CD4-positive, alpha-beta T cell treated with Interferon gamma for 1 hour (primary cell): Measurements from ENCODE around the gene F13A1.

Source experiments
- DNase-seq: peaks from one replicate; pipeline ENCODE4 v3.0.0-alpha.2; 2020

Gene F13A1

DNA sequence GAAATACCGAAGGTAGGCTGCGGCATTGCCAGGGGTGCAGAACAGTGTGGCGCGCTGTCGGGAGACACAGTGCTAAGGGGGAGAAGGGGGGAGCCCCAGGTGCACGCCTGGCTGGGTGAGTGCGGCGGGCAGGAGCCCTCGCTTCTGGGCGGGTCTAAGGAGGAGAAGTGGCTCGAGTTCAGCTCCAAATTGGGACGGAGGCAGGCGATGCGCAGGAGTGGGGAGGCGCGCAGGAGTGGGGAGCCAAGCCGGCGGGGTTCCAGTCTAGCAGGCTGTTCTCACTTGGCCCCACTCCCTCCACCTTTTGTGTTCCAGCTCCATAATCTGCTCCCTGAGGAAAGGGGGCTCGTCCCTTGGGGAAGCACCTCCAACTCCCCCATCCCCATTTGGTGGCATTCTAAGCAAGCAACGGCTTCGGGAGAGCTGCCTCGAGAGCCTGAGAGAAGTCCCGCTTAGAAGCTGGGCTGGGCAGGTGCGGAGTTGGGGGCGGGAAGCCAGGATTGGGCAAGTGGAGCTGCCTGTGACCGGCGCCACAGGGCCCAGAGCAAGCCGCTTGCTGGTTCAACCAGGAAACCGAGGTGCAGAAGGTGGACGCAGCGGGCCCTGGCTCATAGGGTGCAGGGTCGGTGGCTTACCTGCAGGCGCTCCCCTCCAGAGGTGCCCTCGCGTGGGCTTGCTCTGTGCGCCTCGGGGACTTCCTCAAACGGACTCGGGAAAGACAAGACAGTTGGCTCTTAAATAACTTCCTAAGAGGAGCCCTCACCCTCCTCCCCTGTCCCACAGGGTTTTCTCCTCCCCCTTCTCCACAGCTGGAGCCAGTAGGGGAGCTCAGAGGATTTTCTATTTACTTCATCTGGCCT is at the start of gene F13A1:
Gene F13A1 (minus strand): TSS at position 711 of the 860 bp plus-strand sequence. CDS start 1,998 bp downstream, outside the sequence.
- no peak for DNase-seq

- DNase-seq, result no peak
These were observed 48.2 kb upstream of the F13A1 start for GRCh38 chr6:6368684-6369052.

DNA sequence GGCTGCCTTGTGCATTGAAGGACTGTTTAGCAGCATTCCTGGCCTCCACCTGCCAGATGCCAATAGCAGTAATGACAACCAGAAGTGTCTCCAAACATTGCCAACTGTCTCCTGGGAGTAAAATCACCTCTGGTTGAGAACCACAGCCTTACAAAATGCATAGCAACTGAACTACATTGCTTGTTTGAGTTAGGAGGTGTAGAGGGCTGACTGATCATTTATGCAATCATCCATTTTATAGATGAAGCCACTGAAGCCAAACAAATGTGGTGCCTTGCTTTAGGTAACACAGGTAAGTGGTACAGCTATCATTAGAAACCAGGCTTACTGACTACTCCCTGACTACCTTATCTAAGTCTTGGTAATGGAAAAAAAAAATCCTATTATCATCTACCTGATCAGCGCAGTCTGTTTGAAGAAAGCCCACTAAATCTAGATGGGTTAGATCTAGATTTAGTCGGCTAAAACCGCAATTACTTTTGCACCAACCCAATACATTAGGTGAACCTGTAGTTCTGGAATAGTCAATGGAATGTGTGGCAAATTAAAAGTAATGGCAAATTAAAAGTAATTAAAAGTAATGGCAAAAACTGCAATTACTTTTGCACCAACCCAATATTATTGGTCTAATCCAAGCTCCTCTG is 47.7 kb upstream of the F13A1 start:
- DNase-seq, result no peak

GRCh38 chr6:6366803-6367202 is 46.3 kb upstream of the F13A1 start:
- DNase-seq, result no peak

GRCh38 chr6:6365242-6365641 is 44.8 kb upstream of the F13A1 start:
- DNase-seq, result no peak

- DNase-seq, result no peak
These were observed 41.8 kb upstream of the F13A1 start for GRCh38 chr6:6362056-6362840.

GRCh38 chr6:6357530-6357929 is 37.1 kb upstream of the F13A1 start:
- DNase-seq, result no peak

GRCh38 chr6:6357032-6357431 is 36.6 kb upstream of the F13A1 start:
- DNase-seq, result no peak

GRCh38 chr6:6352772-6353171 is 32.3 kb upstream of the F13A1 start:
- no peak for DNase-seq

- no peak for DNase-seq
These were observed 31.1 kb upstream of the F13A1 start for GRCh38 chr6:6351511-6352025.

- no peak for DNase-seq
These were observed 30.2 kb upstream of the F13A1 start for GRCh38 chr6:6350696-6351095.

DNA sequence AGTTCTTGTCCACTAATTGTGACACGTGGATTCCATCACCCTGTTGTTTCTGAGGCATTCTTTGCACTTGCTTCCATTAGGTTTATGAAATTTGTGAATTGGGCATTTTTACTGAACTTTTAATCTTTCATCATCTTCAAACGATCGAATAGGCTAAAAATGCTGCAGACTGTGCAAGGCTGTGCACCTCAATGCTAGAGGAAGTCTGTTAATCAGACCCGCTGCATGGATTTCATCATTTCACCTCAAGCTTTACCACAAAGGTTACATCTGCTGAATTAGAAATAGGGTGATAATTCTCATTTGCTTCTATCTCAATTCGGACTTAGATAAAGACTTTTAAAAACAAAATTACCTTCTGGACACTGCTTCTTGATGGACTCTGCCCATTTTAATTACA is 27.8 kb upstream of the F13A1 start:
- no peak for DNase-seq

- DNase-seq, result no peak
These were observed 26.1 kb upstream of the F13A1 start for GRCh38 chr6:6346427-6347023.

GRCh38 chr6:6333501-6333900 is 13.0 kb upstream of the F13A1 start:
- DNase-seq, result no peak

- DNase-seq, result no peak
These were observed 12.4 kb upstream of the F13A1 start for GRCh38 chr6:6332811-6333244.

DNA sequence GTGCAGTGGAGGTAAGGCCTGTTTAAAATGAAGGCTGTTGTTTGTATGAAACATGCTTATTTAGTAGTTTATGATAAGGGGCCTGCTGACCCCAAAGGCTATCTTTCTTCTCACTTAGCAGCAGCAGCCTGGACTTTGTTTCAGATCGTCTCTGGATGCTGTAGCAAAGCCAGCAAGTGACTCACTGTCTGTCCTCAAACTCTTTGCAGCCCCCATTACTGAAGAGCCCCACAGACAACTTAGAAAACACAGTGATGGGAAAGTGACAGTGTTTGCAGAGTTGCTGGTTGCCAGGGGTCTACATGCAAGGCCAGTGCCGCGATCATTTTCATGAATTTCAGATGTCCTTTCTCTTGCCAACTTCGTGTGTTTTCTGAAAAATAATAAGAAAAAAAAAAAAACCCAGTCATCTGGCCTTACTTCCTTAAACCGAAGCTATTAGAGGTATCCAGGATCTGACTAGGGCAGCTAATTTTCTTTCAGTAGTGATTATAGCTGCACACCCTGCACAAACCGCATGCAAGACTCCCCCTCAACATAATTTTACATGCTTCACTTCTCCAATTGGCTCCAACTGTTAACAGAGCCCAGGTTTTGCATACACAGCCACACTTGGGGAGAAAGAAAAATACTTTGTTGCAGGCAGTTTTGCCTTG is 11.6 kb upstream of the F13A1 start:
- DNase-seq, result no peak

GRCh38 chr6:6331393-6331792 is 10.9 kb upstream of the F13A1 start:
- peak; percentile 16 for DNase-seq

DNA sequence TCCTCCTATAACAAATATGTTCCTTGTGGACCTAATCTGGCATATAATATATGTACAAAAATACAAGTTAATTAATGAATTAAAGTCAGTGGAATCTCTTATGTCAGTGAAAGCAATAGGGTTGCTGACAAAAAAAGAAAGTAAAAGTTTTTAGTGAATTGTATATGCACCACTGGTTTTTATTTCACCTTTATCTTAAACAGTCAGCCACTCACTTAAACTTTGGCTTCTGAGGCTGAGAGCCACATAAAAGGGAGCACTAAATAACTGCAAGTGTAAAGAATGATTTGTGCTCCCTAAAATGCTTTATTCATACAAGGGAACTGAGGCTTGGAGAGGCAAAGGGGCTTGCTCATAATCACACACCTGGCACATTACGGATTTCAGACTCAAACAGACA is 9.9 kb upstream of the F13A1 start:
- no peak for DNase-seq

GRCh38 chr6:6328451-6328850 is 8.0 kb upstream of the F13A1 start:
- DNase-seq, result no peak

DNA sequence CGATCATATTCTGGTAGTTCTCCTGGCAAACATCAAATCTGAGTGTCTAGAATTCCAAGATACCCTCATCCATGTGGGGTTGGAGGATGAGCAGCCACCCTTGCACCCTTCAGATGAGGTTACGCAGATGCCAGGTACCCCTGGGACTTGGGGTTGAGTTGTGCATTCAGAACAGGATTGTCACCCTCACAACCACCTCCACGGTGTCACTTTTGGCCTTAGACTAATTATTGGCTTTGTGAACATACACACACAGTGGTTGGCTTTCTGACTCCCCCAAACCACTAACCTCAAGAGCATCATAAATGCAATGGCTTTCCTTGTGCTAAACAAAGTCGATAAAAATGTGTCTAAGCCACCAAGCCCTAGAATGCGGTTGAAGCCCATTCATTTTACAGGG is 2.9 kb upstream of the F13A1 start:
- no peak for DNase-seq

- no peak for DNase-seq
These were observed 439 bp upstream of the F13A1 start for GRCh38 chr6:6320901-6321300.
